Urothelium cell line (cell line): ENCODE results near the gene SQSTM1.
A peak's percentile ranks its signal among the peaks of the same experiment; 100 is the strongest.
"Not testable (repeated sequence)": the region's sequence is repeated elsewhere in the genome, so short reads cannot be mapped to it uniquely, and the experiment has no call there.

Experiments
- DNase-seq: peaks from one replicate; pipeline ENCODE4 v3.0.0; 2011; ENCODE audit warnings: low spot score, mixed read lengths
- FAIRE-seq: peaks from 2 replicates; lab custom pipeline; 2011; peaks lifted over from hg19 to GRCh38; lab: Jason Lieb, UNC

The SQSTM1 gene

DNA sequence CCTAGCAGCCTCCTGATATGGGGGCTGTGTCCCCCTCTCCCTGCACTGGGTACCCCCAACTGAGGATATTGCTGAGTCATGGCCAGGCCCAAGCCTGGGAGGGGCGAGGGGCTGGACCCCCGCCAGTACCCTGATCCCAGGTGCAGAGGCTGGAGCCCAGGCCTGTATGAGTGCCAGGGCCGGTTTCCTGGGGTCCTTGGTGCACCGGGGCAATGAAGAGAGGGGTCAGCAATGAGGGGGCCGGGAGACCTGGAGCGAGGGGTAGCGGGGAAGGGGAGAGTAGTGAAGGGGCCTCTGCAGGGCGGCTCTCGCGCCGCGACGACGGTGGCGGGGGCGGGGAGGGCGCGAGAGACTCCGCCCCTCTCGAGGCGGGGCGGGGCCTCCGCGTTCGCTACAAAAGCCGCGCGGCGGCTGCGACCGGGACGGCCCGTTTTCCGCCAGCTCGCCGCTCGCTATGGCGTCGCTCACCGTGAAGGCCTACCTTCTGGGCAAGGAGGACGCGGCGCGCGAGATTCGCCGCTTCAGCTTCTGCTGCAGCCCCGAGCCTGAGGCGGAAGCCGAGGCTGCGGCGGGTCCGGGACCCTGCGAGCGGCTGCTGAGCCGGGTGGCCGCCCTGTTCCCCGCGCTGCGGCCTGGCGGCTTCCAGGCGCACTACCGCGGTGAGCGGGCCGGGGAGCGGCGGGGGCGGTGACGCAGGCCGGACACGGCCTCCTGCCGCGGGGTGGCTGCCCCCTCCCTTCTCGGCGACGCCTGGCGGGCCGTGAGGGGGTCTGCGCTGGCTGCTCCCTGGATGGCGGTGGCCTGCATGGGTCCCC is at the start of gene SQSTM1:
SQSTM1 (plus strand) TSS at position 423 of the 815 bp plus-strand sequence; CDS start at position 455, 32 bp downstream.
- DNase-seq = peak; percentile 90

DNA sequence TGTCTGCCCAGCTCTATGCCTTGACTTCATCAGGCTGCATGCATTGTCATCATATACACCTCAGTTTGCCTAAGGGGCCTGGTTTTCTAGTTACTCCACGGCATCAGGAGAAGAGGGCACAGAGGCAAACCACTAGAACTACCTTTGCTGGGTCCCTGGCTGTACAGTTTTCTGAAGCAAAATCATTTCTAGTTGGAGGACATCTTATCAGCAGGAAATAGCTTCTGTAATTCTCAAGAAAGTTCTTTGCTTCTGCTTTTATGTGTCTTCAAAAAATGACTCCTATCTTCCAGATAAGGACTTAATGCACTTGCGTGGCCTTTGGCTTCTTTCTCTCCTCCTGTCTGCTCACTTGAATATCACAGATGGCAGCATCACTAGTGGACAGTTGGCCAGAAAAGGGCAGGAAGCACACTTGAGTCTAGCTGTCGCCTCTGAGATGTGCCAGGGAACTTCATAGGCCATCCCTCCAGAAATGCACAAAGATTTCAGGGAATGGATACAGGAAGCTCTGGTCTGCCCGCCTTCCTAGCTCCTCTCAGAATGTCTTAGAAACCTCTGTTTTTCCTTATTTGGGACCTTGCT is 49.3 kb upstream of the SQSTM1 start:
- FAIRE-seq (no peak), DNase-seq (no peak)

More for the DNA sequence above, at the start of gene SQSTM1:
- FAIRE-seq = no peak

DNA sequence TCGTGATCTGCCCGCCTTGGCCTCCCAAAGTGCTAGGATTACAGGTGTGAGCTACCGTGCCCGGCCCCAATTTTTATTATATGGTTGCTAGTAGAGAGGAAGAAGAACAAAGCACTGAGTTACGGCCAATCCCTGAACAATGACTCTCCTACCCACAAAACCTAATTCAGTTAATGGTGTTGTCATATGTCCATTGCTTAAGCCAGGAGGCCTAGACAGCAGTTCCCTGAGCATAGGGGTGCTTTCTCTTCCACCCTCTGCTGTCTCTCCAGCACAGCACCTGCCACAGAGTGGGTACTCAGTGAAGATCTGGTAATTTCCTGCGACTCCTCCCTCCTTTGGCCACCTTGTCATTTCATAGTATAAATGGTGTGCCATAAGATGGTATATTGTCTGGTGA is 48.4 kb upstream of the SQSTM1 start:
- DNase-seq = no peak
- no peak for FAIRE-seq

DNA sequence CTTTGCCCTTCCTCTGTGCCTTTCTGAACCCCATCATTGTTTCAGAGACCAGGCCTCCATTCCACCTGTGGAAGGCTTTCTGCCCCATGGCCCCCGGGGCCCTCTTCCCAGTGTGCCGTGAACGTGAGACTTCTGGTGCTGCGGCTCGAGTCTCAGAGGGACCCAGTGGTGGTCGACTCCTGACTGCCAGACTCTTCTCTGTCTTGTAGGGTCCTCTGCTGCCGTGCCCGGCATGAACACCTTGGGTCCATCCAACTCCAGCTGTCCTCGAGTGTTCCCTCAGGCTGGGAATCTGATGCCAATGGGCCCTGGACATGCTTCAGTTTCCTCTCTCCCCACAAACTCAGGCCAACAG is 47.0 kb upstream of the SQSTM1 start:
- no peak for DNase-seq
- no peak for FAIRE-seq

DNA sequence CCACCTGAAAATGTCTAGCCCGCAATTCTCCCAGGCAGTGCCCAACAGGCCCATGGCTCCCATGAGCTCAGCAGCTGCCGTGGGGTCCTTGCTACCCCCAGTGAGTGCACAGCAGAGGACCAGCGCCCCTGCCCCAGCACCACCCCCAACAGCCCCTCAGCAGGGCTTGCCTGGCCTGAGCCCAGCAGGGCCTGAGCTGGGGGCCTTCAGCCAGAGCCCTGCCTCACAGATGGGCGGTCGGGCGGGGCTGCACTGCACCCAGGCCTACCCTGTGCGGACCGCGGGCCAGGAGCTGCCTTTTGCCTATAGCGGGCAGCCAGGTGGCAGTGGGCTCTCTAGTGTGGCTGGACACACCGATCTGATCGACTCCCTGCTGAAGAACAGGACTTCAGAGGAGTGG is 46.3 kb upstream of the SQSTM1 start:
- no peak for FAIRE-seq
- DNase-seq = no peak

DNA sequence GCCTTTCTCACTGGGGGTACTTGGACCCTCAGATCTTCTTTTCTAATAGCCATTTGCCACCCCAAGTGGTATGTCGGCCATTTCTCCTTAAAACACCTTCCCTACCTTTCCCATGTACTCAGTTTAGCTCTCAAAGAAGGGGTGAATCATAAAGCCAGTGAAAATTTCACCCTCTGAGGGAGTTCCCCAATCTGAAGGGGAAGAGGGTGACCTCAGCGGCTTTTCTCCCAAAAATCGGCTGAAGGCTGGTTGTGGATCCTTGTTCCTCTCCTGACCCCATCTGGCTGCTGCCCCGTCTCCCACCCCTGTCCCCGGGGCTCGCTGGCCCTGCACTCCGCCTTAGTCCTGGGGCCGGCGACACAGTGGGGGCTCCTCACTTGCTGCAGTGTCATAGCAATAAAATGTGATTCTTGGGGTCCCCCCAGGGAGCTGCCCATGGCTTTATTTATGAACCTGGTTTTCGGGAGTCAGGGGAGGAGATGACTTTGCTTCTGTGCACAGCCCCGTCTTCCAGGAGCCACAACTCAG is 44.2 kb upstream of the SQSTM1 start:
- no peak for FAIRE-seq
- no peak for DNase-seq

DNA sequence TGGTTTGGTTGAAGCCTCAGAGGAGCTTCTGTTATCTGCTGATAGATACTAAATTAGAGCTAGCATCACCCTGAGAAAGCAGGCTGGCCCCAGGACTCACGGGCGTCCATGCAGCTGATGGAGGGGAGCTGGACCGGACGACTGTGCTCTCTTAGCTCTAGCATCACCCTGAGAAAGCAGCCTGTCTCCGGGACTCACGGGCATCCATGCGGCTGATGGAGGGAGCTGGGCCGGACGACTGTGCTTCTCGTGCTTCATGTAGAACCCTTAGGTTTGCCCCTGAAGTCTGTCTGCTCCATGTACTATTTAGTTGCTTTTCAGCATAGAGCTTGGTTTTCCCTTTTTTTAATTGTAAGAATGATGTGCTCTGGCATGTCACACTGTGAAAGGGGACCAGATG is 43.2 kb upstream of the SQSTM1 start:
- no peak for FAIRE-seq
- DNase-seq = no peak

DNA sequence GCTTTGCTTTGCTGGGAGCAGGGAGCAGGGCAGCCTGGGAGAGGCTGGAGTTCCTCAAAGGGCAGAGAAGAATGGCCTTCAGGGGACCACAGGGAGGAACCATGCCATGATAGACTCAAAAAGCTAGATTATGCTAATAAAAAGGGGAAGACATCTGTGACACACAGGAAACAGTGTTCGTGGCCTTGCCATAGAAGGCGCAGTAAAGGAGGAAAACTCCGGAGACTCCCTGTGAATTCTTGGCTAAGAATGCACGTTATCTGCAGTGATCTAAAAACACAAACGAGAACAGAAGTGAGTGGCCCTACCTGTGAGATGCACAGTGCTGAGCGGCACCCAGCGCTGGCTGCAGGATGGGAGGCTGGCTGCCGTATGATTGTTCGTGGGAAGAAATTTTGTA is 42.8 kb upstream of the SQSTM1 start:
- no peak for DNase-seq
- no peak for FAIRE-seq

DNA sequence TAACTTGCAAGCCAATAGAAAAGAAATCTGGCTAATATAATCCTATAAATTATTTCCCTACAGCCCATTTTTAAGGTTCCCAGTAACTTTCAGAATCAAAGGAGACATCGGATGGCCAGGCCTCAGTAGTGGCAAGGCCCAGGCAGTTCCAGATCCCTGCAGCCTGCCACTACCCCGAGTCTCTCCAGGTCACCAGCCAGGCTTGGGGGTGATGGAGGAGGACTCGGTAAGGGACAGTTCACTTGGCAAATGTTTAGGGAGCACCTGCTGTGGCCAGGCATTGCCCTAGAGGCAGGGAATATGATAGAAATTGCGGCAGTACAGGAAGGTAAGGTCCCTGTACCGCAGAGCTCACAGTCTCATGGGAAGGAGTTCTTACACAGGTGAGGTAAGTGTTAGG is 42.1 kb upstream of the SQSTM1 start:
- DNase-seq = no peak
- FAIRE-seq = no peak

DNA sequence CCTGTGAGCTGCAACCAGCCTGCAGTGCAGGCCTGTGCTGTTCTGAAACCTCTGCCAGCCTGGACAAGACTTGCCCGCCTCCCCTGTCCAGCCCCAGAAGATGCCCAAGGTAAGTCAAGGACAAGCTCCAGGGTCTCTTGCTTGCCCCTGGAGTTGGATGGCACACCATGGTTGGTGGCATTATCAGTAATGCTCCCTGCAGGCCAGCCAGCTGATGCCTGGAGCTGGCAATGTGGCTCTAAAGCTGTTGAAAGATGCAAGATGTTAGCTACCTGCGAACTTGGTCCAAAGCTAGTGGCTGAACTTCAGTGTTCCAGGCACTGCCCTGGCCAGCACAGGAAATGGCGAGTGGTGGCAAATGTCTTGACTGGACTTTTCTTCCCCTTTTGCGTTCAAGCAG is 40.9 kb upstream of the SQSTM1 start:
- FAIRE-seq (no peak), DNase-seq (no peak)

DNA sequence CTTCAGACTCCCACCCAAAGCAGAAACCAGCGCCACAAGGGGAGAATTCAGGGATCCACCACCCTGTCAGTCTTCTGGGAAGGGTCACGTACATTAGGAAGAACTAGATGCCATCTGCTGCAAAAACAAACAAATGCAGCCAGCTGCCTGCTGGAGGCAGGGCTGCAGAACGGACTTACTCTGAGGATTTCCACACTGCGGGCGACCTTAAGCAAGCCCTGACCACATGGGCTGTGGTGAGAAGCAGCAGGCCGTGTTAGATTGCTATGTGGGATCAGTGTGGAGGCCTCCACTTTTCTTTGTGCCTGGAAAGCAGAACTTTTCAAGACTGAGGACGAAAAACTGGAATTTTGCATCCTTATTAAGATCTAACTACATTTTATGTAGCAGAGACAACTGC is 40.3 kb upstream of the SQSTM1 start:
- DNase-seq (no peak), FAIRE-seq (no peak)

DNA sequence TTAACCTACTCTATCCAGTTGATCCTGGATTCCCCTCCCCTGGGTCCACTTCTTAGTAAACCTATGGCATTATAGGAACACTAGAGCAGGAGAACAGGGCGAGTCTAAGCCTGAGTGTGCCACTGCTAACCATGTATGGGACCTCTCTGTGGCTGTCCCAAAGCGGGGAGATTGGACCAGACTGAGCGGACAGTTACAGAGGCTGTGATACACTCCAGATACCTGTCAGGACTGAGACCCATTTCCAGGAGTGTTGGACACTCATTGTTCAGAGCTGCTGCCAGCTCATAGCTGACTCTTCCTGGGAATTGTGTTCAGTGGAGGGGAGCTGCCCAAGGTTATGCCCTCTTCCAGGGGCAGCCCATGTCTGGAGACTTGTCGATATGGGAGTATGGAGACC is 38.9 kb upstream of the SQSTM1 start:
- FAIRE-seq (no peak), DNase-seq (no peak)

DNA sequence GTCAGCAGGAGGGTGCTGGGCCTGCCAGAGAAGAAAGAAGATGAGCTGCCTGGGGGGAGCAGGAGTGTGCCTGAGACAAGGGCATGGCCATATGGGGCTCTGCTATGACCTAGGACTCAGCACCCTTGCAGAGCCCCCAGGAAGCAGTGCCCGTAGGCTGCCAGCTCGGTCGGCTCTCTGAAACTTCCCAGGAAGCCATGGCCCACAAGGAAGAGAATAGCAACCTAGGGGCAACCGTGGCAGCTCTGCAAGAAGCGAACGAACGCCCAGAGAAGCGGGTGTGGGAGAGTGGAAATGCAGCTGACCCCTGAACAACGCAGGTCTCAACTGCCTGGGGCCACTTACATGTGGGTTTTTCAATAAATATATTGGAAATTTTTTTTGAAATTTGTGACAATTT is 37.6 kb upstream of the SQSTM1 start:
- no peak for FAIRE-seq
- DNase-seq = no peak

DNA sequence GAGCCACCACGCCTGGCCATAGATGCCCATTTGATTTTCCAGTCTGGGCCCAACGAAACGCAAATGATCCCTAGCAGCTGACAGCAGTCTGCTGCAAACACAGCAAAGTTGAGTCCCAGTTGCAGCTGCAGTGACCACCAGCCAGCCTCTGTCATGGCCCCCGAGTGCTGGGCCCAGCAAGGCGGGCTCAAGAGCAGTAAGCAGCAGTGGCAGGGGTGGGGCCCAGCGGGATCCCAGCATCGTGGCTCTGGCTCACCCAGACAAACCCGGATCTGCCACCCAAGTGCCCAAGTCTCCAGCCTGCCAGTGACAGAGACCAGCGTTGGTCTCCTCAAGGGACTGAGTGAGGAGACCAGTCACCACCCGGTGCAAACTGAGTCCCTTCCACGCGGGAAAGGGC is 33.8 kb upstream of the SQSTM1 start:
- no peak for DNase-seq
- FAIRE-seq = no peak

DNA sequence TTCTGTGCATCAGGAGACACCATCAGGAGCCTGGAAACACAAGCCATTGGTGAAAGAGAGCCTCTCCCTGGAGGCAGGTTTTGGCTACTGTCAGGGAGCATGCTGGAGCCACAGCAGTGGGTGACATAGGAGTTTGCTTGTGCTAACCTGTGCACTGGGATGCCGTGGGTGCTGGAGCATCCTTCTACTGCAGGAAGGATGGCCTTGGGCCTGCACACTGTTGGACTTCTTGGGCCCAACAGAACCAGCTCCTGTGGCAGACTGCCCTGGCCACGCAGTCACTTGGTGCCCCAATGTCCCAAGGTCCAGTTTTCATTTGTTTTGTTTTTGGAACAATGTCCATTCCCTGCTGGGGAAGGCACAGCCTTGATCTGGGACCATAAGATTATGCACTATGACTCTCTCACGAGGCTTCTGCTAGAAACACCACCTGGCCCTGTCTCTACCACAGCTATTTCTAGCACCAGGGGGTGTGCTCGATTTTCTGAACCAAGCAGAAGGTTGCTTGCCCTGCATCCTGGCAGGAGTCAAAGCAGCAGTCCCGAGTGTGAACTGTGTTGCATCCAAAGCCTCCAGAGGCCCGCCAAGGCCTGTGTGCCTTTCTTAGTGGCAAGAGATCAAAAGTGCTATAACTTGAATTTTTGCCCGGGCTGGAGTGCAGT is 32.4 kb upstream of the SQSTM1 start:
- FAIRE-seq = no peak
- no peak for DNase-seq

DNA sequence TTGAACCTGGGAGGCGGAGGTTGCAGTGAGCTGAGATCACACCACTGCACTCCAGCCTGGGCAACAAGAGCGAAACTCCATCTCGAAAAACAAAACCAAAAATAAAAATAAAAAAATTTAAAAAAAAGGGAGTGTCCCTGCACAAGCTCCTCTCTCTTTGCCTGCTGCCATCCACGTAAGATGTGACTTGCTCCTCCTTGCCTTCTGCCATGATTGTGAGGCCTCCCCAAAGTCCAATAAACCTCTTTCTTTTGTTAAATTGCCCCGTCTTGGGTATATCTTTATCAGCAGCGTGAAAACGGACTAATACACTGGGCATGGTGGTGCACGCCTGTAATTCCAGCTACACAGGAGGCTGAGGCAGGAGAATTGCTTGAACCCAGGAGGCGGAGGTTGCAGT is 31.4 kb upstream of the SQSTM1 start:
- not testable (repeated sequence) for DNase-seq, FAIRE-seq

DNA sequence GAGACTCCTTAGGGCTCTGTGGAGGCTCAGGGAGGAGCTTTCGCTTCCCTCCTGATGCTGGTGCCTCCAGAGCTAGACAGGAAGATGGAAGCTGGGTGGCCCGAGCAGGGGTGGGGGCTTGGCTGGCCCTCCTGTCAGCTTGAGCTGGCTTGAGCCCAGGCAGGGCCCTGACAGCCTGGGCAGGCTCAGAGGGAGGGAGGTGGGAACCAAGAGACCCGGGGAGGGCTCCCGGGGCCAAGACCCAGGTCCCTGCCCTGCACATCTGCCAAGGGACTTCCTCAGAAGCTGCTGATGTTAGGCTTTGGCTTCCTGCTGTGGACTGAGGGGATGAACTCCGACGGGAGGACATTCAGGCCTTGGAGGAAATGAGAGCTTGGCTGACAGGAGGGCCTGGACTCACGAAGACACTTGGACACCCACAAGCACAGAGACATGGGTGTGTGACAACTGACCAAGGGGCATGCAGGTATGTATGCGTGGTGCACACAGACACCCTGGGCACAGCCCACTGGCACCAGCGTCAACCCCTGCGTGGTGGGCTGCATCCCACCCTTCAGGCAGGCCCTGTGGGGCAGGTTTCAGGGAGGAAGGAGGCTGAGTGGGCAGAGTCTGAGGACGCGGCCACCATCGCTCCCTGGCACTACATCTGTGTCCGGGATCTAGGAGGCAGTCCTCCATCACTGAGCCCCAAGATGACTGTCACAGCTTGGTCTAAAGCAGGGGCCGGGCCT is 28.7 kb upstream of the SQSTM1 start:
- DNase-seq = no peak
- no peak for FAIRE-seq

DNA sequence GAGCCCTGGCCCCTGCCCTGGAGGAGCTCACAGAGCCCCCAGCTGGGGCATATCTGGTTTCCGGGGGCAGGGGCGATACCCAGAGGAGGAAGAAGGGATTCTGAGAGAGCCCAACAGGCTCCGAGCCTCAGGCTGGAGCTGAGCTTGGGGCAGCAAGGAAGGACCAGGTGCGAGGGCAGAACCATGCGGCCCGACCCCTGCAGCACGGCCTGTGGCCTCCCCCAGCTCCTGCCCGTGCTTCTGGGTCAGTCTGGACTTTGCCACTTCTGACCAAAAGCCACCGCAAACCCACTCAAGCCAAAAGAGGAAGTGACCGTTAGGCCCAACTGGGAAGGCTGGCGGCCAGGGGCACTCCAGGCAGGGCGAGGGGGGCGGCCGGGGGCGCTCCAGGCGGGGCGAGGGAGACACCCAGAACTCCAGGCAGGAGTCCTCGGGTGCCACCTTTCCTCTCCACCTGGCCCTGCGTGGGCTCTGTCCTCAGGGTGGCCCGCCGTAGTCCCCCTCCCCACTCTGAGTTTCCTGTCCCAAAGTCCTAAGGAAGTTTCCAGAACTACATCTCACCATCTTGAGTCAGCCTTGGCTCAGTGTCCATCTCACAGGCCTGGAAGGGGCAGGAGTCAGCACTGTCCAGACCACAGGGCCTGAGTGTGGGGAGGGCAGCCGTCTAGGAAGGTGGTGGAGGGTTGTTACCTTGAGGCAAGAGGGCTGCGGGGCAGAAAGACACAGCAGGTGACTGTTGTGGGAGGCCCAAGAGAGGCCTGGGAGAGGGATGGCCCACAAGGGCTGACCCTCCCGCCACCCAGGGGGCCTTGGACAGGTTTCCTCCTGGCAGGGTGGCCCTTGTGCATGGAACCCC is 27.9 kb upstream of the SQSTM1 start:
- FAIRE-seq = no peak

DNA sequence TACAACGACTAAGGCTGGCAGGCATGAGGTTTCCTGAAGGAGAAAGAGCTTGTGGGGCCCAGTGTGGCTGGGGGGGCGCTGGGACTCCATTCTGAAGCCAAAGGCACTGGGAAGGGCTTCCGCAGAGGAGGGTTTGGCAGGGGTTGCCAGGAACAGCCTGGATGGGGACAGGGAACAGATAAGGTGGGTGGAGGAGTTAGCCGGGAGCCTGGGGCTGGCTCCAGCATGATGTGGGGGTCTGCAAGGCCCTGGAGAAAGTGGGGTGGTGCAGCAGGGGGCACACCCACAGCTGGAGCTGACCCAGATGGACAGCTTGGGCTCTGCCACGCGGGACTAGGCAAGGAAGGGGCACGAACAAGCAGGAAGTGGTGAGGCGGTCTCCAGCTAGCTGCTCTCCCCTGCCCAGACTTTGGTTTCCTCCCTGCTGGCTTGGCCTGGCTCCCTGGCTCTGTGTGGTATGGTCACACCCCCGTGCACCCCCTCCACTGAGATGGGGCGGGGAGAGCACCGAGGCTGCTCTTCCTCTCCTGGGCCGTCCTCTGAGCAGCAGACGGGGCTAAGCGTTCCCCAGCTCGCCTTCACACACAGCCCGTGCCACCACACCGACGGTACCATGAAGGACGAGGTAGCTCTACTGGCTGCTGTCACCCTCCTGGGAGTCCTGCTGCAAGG is 27.1 kb upstream of the SQSTM1 start, which contains the start of gene LTC4S:
LTC4S (plus strand) TSS at position 519 of the 672 bp plus-strand sequence; CDS start at position 614, 95 bp downstream.
- DNase-seq = no peak
- FAIRE-seq = no peak

More for the DNA sequence above, 27.9 kb upstream of the SQSTM1 start:
- DNase-seq = no peak

DNA sequence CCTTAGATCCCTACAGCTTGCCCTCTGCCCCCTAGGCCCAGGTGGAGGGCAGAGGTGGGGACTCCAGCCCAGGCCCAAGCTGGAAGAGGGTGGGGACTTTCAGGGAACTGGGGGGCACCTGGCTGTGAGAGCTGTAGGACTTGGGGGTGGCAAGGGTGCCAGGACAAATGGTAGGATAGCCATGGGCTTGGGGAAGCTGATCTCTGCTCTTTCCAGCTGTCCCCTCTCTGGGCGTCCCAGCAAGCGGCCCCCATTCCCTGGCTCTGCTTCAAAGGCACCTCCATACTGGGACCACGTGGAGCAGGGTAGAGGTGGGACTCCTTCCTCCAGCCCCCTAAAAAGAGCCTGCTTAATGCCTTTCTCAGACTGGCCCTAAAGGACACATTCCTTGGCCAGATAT is 26.5 kb upstream of the SQSTM1 start:
- DNase-seq (no peak), FAIRE-seq (no peak)
